Mucosa of rectum (tissue), 2 donors: ENCODE data around the gene TNK1.

Experiments used
- H3K27ac ChIP-seq, 2 donors: one replicate each; pipeline ENCODE4 v1.7.0; 2013; ENCODE audit warnings: inconsistent platforms in 2 of 2, low read depth in 2 of 2, low read length in 2 of 2
- H3K27me3 ChIP-seq, 2 donors: one replicate each; pipeline ENCODE4 v1.7.0; 2013; ENCODE audit warnings: low read length in 2 of 2; ENCODE audit not compliant: control insufficient read depth in 2 of 2, insufficient read depth in 2 of 2
- H3K36me3 ChIP-seq, 2 donors: one replicate each; pipeline ENCODE4 v1.7.0; 2013; ENCODE audit warnings: low read length in 2 of 2; ENCODE audit not compliant: control insufficient read depth in 2 of 2, insufficient read depth in 2 of 2
- H3K4me1 ChIP-seq, 2 donors: one replicate each; pipeline ENCODE4 v1.7.0; 2013; ENCODE audit warnings: low read length in 2 of 2, mild to moderate bottlenecking in 1 of 2; ENCODE audit not compliant: control insufficient read depth in 2 of 2, insufficient read depth in 2 of 2
- H3K4me3 ChIP-seq, 2 donors: one replicate each; pipeline ENCODE4 v1.7.0; 2013; ENCODE audit warnings: low read length in 2 of 2
- H3K9ac ChIP-seq, 2 donors: one replicate each; pipeline ENCODE4 v1.7.0; 2013; ENCODE audit warnings: low read length in 2 of 2, low read depth in 1 of 2, mild to moderate bottlenecking in 1 of 2
- H3K9me3 ChIP-seq, 2 donors: one replicate each; pipeline ENCODE4 v1.7.0; 2013; ENCODE audit warnings: low read length in 2 of 2; ENCODE audit not compliant: control insufficient read depth in 2 of 2
- donor health status: healthy.
- donor health status: Normal muscosa, but diverticular disease.

Gene TNK1

GRCh38 chr17:7408863-7409262 lies 28.0 kb downstream of the TNK1 start:
- H3K9ac ChIP-seq: no peak overlapping the region
- H3K36me3 ChIP-seq: no peaks in the 10 kb centered on the region
- H3K27me3 ChIP-seq: peaks cover 0 to 12% of the 10 kb centered on the region in 2 donors
- no peak overlapping the region for H3K4me3 ChIP-seq
- no peak overlapping the region for H3K27ac ChIP-seq
- no peaks in the 10 kb centered on the region for H3K9me3 ChIP-seq
- no peaks in the 10 kb centered on the region for H3K4me1 ChIP-seq

GRCh38 chr17:7409716-7410115 lies 28.8 kb downstream of the TNK1 start:
- H3K36me3 ChIP-seq: no peaks in the 10 kb centered on the region
- peaks cover 0 to 12% of the 10 kb centered on the region in 2 donors for H3K27me3 ChIP-seq
- no peak overlapping the region for H3K27ac ChIP-seq
- H3K9me3 ChIP-seq: no peaks in the 10 kb centered on the region
- no peak overlapping the region for H3K9ac ChIP-seq
- H3K4me1 ChIP-seq: no peaks in the 10 kb centered on the region
- H3K4me3 ChIP-seq: no peak overlapping the region

GRCh38 chr17:7410634-7411426 lies 29.9 kb downstream of the TNK1 start:
- Histone ChIP-seq H3K9me3 (no peaks in the 10 kb centered on the region), H3K4me3 (no peak overlapping the region), H3K9ac (no peak overlapping the region), H3K27ac (no peak overlapping the region), H3K4me1 (no peaks in the 10 kb centered on the region), H3K27me3 (peaks cover 0 to 8% of the 10 kb centered on the region in 2 donors), H3K36me3 (no peaks in the 10 kb centered on the region)

GRCh38 chr17:7411427-7411750 lies 30.5 kb downstream of the TNK1 start:
- no peak overlapping the region for H3K9ac ChIP-seq
- H3K9me3 ChIP-seq: no peaks in the 10 kb centered on the region
- peaks cover 0 to 3% of the 10 kb centered on the region in 2 donors for H3K27me3 ChIP-seq
- no peak overlapping the region for H3K27ac ChIP-seq
- no peaks in the 10 kb centered on the region for H3K36me3 ChIP-seq
- no peaks in the 10 kb centered on the region for H3K4me1 ChIP-seq
- H3K4me3 ChIP-seq: no peak overlapping the region

GRCh38 chr17:7413346-7413985 lies 32.6 kb downstream of the TNK1 start:
- Histone ChIP-seq H3K27me3 (no peaks in the 10 kb centered on the region), H3K4me1 (no peaks in the 10 kb centered on the region), H3K27ac (no peak overlapping the region), H3K36me3 (no peaks in the 10 kb centered on the region), H3K9me3 (no peaks in the 10 kb centered on the region), H3K4me3 (no peak overlapping the region), H3K9ac (no peak overlapping the region)

GRCh38 chr17:7414837-7415236 lies 33.9 kb downstream of the TNK1 start:
- Histone ChIP-seq H3K9ac (no peak overlapping the region), H3K4me3 (no peak overlapping the region), H3K36me3 (no peaks in the 10 kb centered on the region), H3K9me3 (no peaks in the 10 kb centered on the region), H3K4me1 (no peaks in the 10 kb centered on the region), H3K27ac (no peak overlapping the region), H3K27me3 (no peaks in the 10 kb centered on the region)

GRCh38 chr17:7415784-7416183 lies 34.9 kb downstream of the TNK1 start:
- Histone ChIP-seq H3K27ac (no peak overlapping the region), H3K27me3 (no peaks in the 10 kb centered on the region), H3K9ac (no peak overlapping the region), H3K9me3 (no peaks in the 10 kb centered on the region), H3K4me3 (no peak overlapping the region), H3K4me1 (no peaks in the 10 kb centered on the region), H3K36me3 (no peaks in the 10 kb centered on the region)

- Histone ChIP-seq H3K9ac (no peak overlapping the region), H3K4me3 (no peak overlapping the region), H3K4me1 (no peaks in the 10 kb centered on the region), H3K36me3 (no peaks in the 10 kb centered on the region), H3K9me3 (no peaks in the 10 kb centered on the region), H3K27me3 (no peaks in the 10 kb centered on the region), H3K27ac (no peak overlapping the region)
Observed at GRCh38 chr17:7416323-7416722, 35.4 kb downstream of the TNK1 start.

- Histone ChIP-seq H3K36me3 (no peaks in the 10 kb centered on the region), H3K9ac (no peak overlapping the region), H3K27ac (no peak overlapping the region), H3K27me3 (no peaks in the 10 kb centered on the region), H3K4me1 (no peaks in the 10 kb centered on the region), H3K4me3 (no peak overlapping the region), H3K9me3 (no peaks in the 10 kb centered on the region)
Observed at GRCh38 chr17:7417056-7417655, 36.3 kb downstream of the TNK1 start.

GRCh38 chr17:7418472-7419152 lies 37.7 kb downstream of the TNK1 start:
- H3K4me3 ChIP-seq: no peak overlapping the region
- H3K9ac ChIP-seq: no peak overlapping the region
- no peaks in the 10 kb centered on the region for H3K36me3 ChIP-seq
- H3K27ac ChIP-seq: no peak overlapping the region
- H3K27me3 ChIP-seq: no peaks in the 10 kb centered on the region
- H3K9me3 ChIP-seq: no peaks in the 10 kb centered on the region
- no peaks in the 10 kb centered on the region for H3K4me1 ChIP-seq
